ENCODE results near the gene PRKG1. TPM values are rescaled to one million over a fixed set of nuclear protein-coding genes. Genes with fewer than 3 reads are reported as not detected.

The PRKG1 gene
- total and polyA plus RNA-seq, 2 of the 8 experiments (the other 6 are each of a cell fraction or from before 2014, with no cell fraction given), result 4.2 to 15.2 TPM

DNA sequence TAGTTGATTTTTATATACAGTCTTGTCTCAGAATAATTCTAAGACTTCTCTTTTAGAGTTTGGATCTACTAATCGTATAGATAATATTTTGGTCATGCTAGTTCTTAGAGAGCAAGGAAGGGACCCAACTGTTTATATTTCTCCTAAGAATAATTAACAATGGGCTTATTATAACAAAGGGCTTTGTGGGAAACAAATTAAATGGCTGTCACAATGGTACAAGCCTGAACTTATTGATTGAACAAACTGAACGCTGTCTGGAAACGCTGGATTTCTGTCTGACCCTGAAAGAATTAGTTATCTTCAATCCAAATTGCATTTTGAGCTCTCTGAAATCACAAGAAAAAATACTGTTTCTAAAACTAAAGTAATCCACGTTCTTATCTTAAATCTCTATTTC is 568.3 kb downstream of the PRKG1 start:
- H2AFZ ChIP-seq (ENCODE audit: low read length), result no peak overlapping the region
- no peak overlapping the region for H3K4ac ChIP-seq (replicated peaks; ENCODE audit: insufficient read length, low read depth, low read length)
- no peak overlapping the region for H2BK120ac ChIP-seq (replicated peaks; ENCODE audit: low read depth, low read length)
- no peaks in the 10 kb centered on the region for H3K9me3 ChIP-seq (ENCODE audit: insufficient read depth in 2 of 2, low read depth in 1 of 2, low read length in 1 of 2)
- no peaks in the 10 kb centered on the region for H3K27me3 ChIP-seq (replicated peaks in 1 of 4; ENCODE audit: control insufficient read depth in 3 of 4, extremely low read depth in 1 of 4, insufficient read depth in 3 of 4, low read length in 3 of 4)
- DNase-seq (ENCODE audit: low read depth in 1 of 2, low spot score in 2 of 2) (no peak), FAIRE-seq (no peak)
- no peak overlapping the region for H4K5ac ChIP-seq (ENCODE audit: insufficient read length, low read depth, low read length)
- TF ChIP-seq SIRT6 (IDR thresholded peaks at IDR 0.05; ENCODE audit: low read length), result no peak
- TF ChIP-seq ZNF274 (IDR thresholded peaks at IDR 0.05; ENCODE audit: borderline replicate concordance, extremely low read depth, low read length), result no peak
- no peak for TF ChIP-seq RFX5 (IDR thresholded peaks at IDR 0.05; ENCODE audit: borderline replicate concordance, low read depth, low read length)
- TF ChIP-seq ATF3 (IDR thresholded peaks at IDR 0.05; ENCODE audit: insufficient read depth, low read depth, low read length), result no peak
- no peak for TF ChIP-seq RNF2 (IDR thresholded peaks at IDR 0.05; ENCODE audit: borderline replicate concordance, low read depth, low read length, missing control alignments, poor library complexity, severe bottlenecking)
- no peak overlapping the region for H4K8ac ChIP-seq (ENCODE audit: extremely low read depth, insufficient read depth, low read length)
- no peak overlapping the region for H3K4me2 ChIP-seq (ENCODE audit: insufficient read depth in 1 of 2, low read depth in 2 of 2, low read length in 2 of 2)
- 90 to 100% methylated on average over 1 to 4 of the region's 4 CpGs for WGBS, 2 experiments (ENCODE audit: extremely low coverage in 1 of 2, insufficient coverage in 1 of 2, insufficient read length in 1 of 2, insufficient replicate concordance in 2 of 2, low coverage in 1 of 2, low lambda C conversion rate in 2 of 2, missing lambda C conversion rate in 1 of 2)
- H3K79me2 ChIP-seq (ENCODE audit: control insufficient read depth in 1 of 2, insufficient read depth in 2 of 2, low read length in 2 of 2), result no peaks in the 10 kb centered on the region
- POLR2A ChIA-PET (ENCODE audit: partially characterized antibody), result no interaction called here
- H2AK5ac ChIP-seq (ENCODE audit: low read depth, low read length), result no peak overlapping the region
- H3K36me3 ChIP-seq (ENCODE audit: control insufficient read depth in 2 of 4, insufficient read depth in 4 of 4, low read length in 3 of 4), result no peaks in the 10 kb centered on the region
- no peak overlapping the region for H3K18ac ChIP-seq (ENCODE audit: extremely low read depth, low read length)
- no peak overlapping the region for H3K23ac ChIP-seq (ENCODE audit: insufficient read length)
- H3K14ac ChIP-seq (ENCODE audit: insufficient read length), result no peak overlapping the region
- H3K4me3 ChIP-seq (ENCODE audit: extremely low read depth in 1 of 4, insufficient read depth in 2 of 4, low read depth in 3 of 4, low read length in 4 of 4), result no peak overlapping the region
- CTCF ChIA-PET (ENCODE audit: partially characterized antibody), result no interaction called here
- no peaks in the 10 kb centered on the region for H3K79me1 ChIP-seq (ENCODE audit: low read depth, low read length)
- no peaks in the 10 kb centered on the region for H3K4me1 ChIP-seq (replicated peaks in 1 of 4; ENCODE audit: control insufficient read depth in 3 of 4, insufficient read depth in 4 of 4, low read length in 3 of 4)
- H2BK12ac ChIP-seq (ENCODE audit: low read depth, low read length), result no peak overlapping the region
- H2BK15ac ChIP-seq (ENCODE audit: low read length), result no peak overlapping the region
- no peaks in the 10 kb centered on the region for H4K20me1 ChIP-seq (replicated peaks in 1 of 2; ENCODE audit: control insufficient read depth in 1 of 2, insufficient read depth in 2 of 2, low read length in 2 of 2)
- H3K9ac ChIP-seq (replicated peaks in 1 of 4; ENCODE audit: extremely low read depth in 1 of 4, low read depth in 3 of 4, low read length in 3 of 4), result no peak overlapping the region
- no peak overlapping the region for H4K91ac ChIP-seq (replicated peaks; ENCODE audit: insufficient read length, low read length)
- no peak overlapping the region for H2BK5ac ChIP-seq (ENCODE audit: low read depth, low read length)
- H3K56ac ChIP-seq (replicated peaks; ENCODE audit: insufficient read length, low read depth, low read length), result no peak overlapping the region
- H2BK20ac ChIP-seq (ENCODE audit: low read length), result no peak overlapping the region
- H3K27ac ChIP-seq (ENCODE audit: low read depth, low read length), result no peak overlapping the region
- H3K23me2 ChIP-seq (ENCODE audit: low read depth, low read length), result no peaks in the 10 kb centered on the region

Measured in H1 (cell line).